Vagina (tissue), 2 donors: ENCODE measurements around the gene ADAM11.

Experiments used
- POLR2A ChIP-seq, 2 donors: fragments of 450-650 bp; IDR thresholded peaks; one replicate each; pipeline ENCODE4 v1.6.1; 2017; ENCODE audit warnings: antibody characterized with exemption in 2 of 2, mild to moderate bottlenecking in 2 of 2, moderate library complexity in 2 of 2
- POLR2AphosphoS5 ChIP-seq, 2 donors: sonication (generic); formaldehyde crosslinking; IDR thresholded peaks; one replicate each; pipeline ENCODE4 v1.9.0; 2017; ENCODE audit warnings: antibody characterized with exemption in 2 of 2, mild to moderate bottlenecking in 2 of 2, low read depth in 1 of 2; ENCODE audit not compliant: insufficient read depth in 1 of 2
- TF ChIP-seq, protein P1 (sequence below), 3 experiments: fragments of 450-650 bp in 2 of 3; fragments of 200-600 bp in 1 of 3; sonication (generic) in 1 of 3; IDR thresholded peaks; one replicate each; pipeline ENCODE4 v1.5.1; 2017 to 2019; ENCODE audit warnings: antibody characterized with exemption in 3 of 3, mild to moderate bottlenecking in 2 of 3, moderate library complexity in 2 of 3

GRCh38 chr17:44770166-44770925, 11.6 kb downstream of the ADAM11 start:
- TF ChIP-seq, protein P1, sequence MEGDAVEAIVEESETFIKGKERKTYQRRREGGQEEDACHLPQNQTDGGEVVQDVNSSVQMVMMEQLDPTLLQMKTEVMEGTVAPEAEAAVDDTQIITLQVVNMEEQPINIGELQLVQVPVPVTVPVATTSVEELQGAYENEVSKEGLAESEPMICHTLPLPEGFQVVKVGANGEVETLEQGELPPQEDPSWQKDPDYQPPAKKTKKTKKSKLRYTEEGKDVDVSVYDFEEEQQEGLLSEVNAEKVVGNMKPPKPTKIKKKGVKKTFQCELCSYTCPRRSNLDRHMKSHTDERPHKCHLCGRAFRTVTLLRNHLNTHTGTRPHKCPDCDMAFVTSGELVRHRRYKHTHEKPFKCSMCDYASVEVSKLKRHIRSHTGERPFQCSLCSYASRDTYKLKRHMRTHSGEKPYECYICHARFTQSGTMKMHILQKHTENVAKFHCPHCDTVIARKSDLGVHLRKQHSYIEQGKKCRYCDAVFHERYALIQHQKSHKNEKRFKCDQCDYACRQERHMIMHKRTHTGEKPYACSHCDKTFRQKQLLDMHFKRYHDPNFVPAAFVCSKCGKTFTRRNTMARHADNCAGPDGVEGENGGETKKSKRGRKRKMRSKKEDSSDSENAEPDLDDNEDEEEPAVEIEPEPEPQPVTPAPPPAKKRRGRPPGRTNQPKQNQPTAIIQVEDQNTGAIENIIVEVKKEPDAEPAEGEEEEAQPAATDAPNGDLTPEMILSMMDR (IDR thresholded peaks at IDR 0.05), result no peak
- no peak for TF ChIP-seq POLR2AphosphoS5 (IDR thresholded peaks at IDR 0.05; ENCODE audit: insufficient read depth in 1 of 2, low read depth in 1 of 2)
- no peak for TF ChIP-seq POLR2A (IDR thresholded peaks at IDR 0.05)
